H1 (cell line): ENCODE results near the gene MBNL1. TPM values are rescaled to one million over a fixed set of nuclear protein-coding genes. Genes with fewer than 3 reads are reported as not detected.

Experiments used
- CTCF ChIA-PET: fragments of 300-600 bp; sonication (Branson Sonifier 250); formaldehyde crosslinking; loops from one replicate; lab custom pipeline; 2021; ENCODE audit not compliant: partially characterized antibody; lab: Charles Lee
- POLR2A ChIA-PET: fragments of 300-600 bp; sonication (Branson Sonifier 250); formaldehyde crosslinking; loops from one replicate; lab custom pipeline; 2021; ENCODE audit warnings: inconsistent platforms; ENCODE audit not compliant: partially characterized antibody; lab: Charles Lee
- DNase-seq, 2 experiments: peaks; one replicate each; pipeline versions ENCODE4 v3.0.0 to v3.0.0-alpha.2; 2010 to 2022; ENCODE audit warnings: low spot score in 2 of 2, low read depth in 1 of 2, mixed read lengths in 1 of 2
- FAIRE-seq: peaks from 2 replicates; lab custom pipeline; 2011; peaks lifted over from hg19 to GRCh38; lab: Jason Lieb, UNC
- H2AFZ ChIP-seq: 2 replicates; pipeline ENCODE4 v1.8.1; 2012; ENCODE audit warnings: low read length, inconsistent platforms
- H2AK5ac ChIP-seq: 2 replicates; pipeline ENCODE4 v1.6.1; 2013; ENCODE audit warnings: low read depth, low read length
- H2BK120ac ChIP-seq: replicated peaks from 2 replicates; pipeline ENCODE3; 2013; ENCODE audit warnings: low read depth, low read length, inconsistent platforms
- H2BK12ac ChIP-seq: 2 replicates; pipeline ENCODE4 v1.6.1; 2013; ENCODE audit warnings: low read depth, low read length
- H2BK15ac ChIP-seq: 2 replicates; pipeline ENCODE4 v1.6.1; 2013; ENCODE audit warnings: low read length
- H2BK20ac ChIP-seq: 2 replicates; pipeline ENCODE4 v1.6.1; 2013; ENCODE audit warnings: low read length
- H2BK5ac ChIP-seq: 2 replicates; pipeline ENCODE4 v1.6.1; 2013; ENCODE audit warnings: low read depth, low read length
- H3K14ac ChIP-seq: 2 replicates; pipeline ENCODE4 v1.6.1; 2013; ENCODE audit warnings: inconsistent platforms; ENCODE audit not compliant: insufficient read length
- H3K18ac ChIP-seq: 2 replicates; pipeline ENCODE4 v1.6.1; 2013; ENCODE audit warnings: low read length; ENCODE audit errors: extremely low read depth
- H3K23ac ChIP-seq: 2 replicates; pipeline ENCODE4 v1.6.1; 2013; ENCODE audit warnings: inconsistent platforms; ENCODE audit not compliant: insufficient read length
- H3K23me2 ChIP-seq: 2 replicates; pipeline ENCODE4 v1.6.1; 2013; ENCODE audit warnings: low read depth, low read length
- H3K27ac ChIP-seq: 2 replicates; pipeline ENCODE4 v1.6.1; 2011; ENCODE audit warnings: low read depth, low read length, inconsistent platforms
- H3K27me3 ChIP-seq, 4 experiments: replicated peaks in 1 of 4; 1 replicate in 1 of 4; 2 replicates in 3 of 4; pipeline versions ENCODE4 v1.6.1 to v1.8.1; 2011 to 2013; ENCODE audit warnings: low read length in 3 of 4, mild to moderate bottlenecking in 3 of 4, inconsistent platforms in 2 of 4, mixed read lengths in 2 of 4, moderate library complexity in 1 of 4; ENCODE audit not compliant: control insufficient read depth in 3 of 4, insufficient read depth in 3 of 4; ENCODE audit errors: extremely low read depth in 1 of 4
- H3K36me3 ChIP-seq, 4 experiments: 2 replicates each; pipeline versions ENCODE4 v1.6.1 to v1.8.1; 2011 to 2013; ENCODE audit warnings: mild to moderate bottlenecking in 4 of 4, low read length in 3 of 4, moderate library complexity in 2 of 4, control low read depth in 1 of 4, inconsistent platforms in 1 of 4; ENCODE audit not compliant: insufficient read depth in 4 of 4, control insufficient read depth in 2 of 4
- H3K4ac ChIP-seq: replicated peaks from 2 replicates; pipeline ENCODE3; 2013; ENCODE audit warnings: low read length, low read depth, mixed read lengths, inconsistent platforms; ENCODE audit not compliant: insufficient read length
- H3K4me1 ChIP-seq, 4 experiments: replicated peaks in 1 of 4; 1 replicate in 1 of 4; 2 replicates in 3 of 4; pipeline versions ENCODE4 v1.6.1 to v1.8.1; 2011 to 2013; ENCODE audit warnings: low read length in 3 of 4, inconsistent platforms in 2 of 4, mixed read lengths in 1 of 4; ENCODE audit not compliant: insufficient read depth in 4 of 4, control insufficient read depth in 3 of 4
- H3K4me2 ChIP-seq, 2 experiments: 2 replicates each; pipeline versions ENCODE4 v1.6.1 to v1.8.1; 2011 to 2013; ENCODE audit warnings: low read depth in 2 of 2, low read length in 2 of 2, control low read depth in 1 of 2, inconsistent platforms in 1 of 2, mild to moderate bottlenecking in 1 of 2; ENCODE audit not compliant: insufficient read depth in 1 of 2
- H3K4me3 ChIP-seq, 4 experiments: fragments of 200-600, 300-600 bp in 1 of 4; sonication (generic), shearing (Covaris generic), sonication (Bioruptor Twin) in 1 of 4; 2 replicates each; pipeline versions ENCODE4 v1.5.1 to v1.8.1; 2011 to 2016; ENCODE audit warnings: low read length in 4 of 4, low read depth in 3 of 4, control low read depth in 2 of 4, inconsistent platforms in 2 of 4, mild to moderate bottlenecking in 2 of 4, mixed read lengths in 1 of 4, moderate library complexity in 1 of 4; ENCODE audit not compliant: insufficient read depth in 2 of 4; ENCODE audit errors: extremely low read depth in 1 of 4
- H3K56ac ChIP-seq: replicated peaks from 2 replicates; pipeline ENCODE3; 2013; ENCODE audit warnings: low read depth, mild to moderate bottlenecking, mixed read lengths, low read length, inconsistent platforms; ENCODE audit not compliant: insufficient read length
- H3K79me1 ChIP-seq: 2 replicates; pipeline ENCODE4 v1.6.1; 2013; ENCODE audit warnings: low read depth, low read length, control low read depth
- H3K79me2 ChIP-seq, 2 experiments: 2 replicates each; pipeline versions ENCODE4 v1.6.1 to v1.8.1; 2012 to 2013; ENCODE audit warnings: low read length in 2 of 2, mild to moderate bottlenecking in 2 of 2, inconsistent platforms in 1 of 2; ENCODE audit not compliant: insufficient read depth in 2 of 2, control insufficient read depth in 1 of 2
- H3K9ac ChIP-seq, 4 experiments: replicated peaks in 1 of 4; 1 replicate in 1 of 4; 2 replicates in 3 of 4; pipeline versions ENCODE4 v1.6.1 to v1.8.1; 2011 to 2013; ENCODE audit warnings: low read depth in 3 of 4, low read length in 3 of 4, control low read depth in 2 of 4, mild to moderate bottlenecking in 2 of 4, moderate library complexity in 2 of 4, inconsistent platforms in 1 of 4; ENCODE audit errors: extremely low read depth in 1 of 4
- H3K9me3 ChIP-seq, 2 experiments: 2 replicates each; pipeline versions ENCODE4 v1.6.1 to v1.8.1; 2012 to 2013; ENCODE audit warnings: mild to moderate bottlenecking in 2 of 2, moderate library complexity in 2 of 2, control low read depth in 1 of 2, inconsistent platforms in 1 of 2, low read depth in 1 of 2, low read length in 1 of 2, mixed read lengths in 1 of 2; ENCODE audit not compliant: insufficient read depth in 2 of 2
- H4K20me1 ChIP-seq, 2 experiments: replicated peaks in 1 of 2; 2 replicates each; pipeline versions ENCODE3 to v1.8.1; 2011 to 2013; ENCODE audit warnings: inconsistent platforms in 2 of 2, low read length in 2 of 2, mild to moderate bottlenecking in 1 of 2; ENCODE audit not compliant: insufficient read depth in 2 of 2, control insufficient read depth in 1 of 2
- H4K5ac ChIP-seq: 2 replicates; pipeline ENCODE4 v1.6.1; 2013; ENCODE audit warnings: low read length, low read depth, mixed read lengths, inconsistent platforms; ENCODE audit not compliant: insufficient read length
- H4K8ac ChIP-seq: 2 replicates; pipeline ENCODE4 v1.8.0; 2013; ENCODE audit warnings: mild to moderate bottlenecking, moderate library complexity, low read length, inconsistent platforms; ENCODE audit not compliant: insufficient read depth; ENCODE audit errors: extremely low read depth
- H4K91ac ChIP-seq: replicated peaks from 2 replicates; pipeline ENCODE3; 2013; ENCODE audit warnings: low read length, mixed read lengths, inconsistent platforms; ENCODE audit not compliant: insufficient read length
- BRCA1 ChIP-seq: IDR thresholded peaks from 2 replicates; pipeline ENCODE4 v1.6.1; 2012; ENCODE audit warnings: low read depth, low read length, improper control_type of control experiment
- JUND ChIP-seq: IDR thresholded peaks from 2 replicates; pipeline ENCODE4 v1.6.1; 2011; ENCODE audit warnings: mild to moderate bottlenecking, improper control_type of control experiment, low read length
- WGBS, 2 experiments: shearing (Covaris generic) in 1 of 2; methylation state at CpG; one replicate each; pipeline versions ENCODE4 v1.1.6 to v1.1.7; 2013 to 2015; ENCODE audit warnings: low lambda C conversion rate in 2 of 2, mixed read lengths in 2 of 2, inconsistent platforms in 1 of 2, low coverage in 1 of 2, missing lambda C conversion rate in 1 of 2; ENCODE audit not compliant: insufficient replicate concordance in 2 of 2, insufficient coverage in 1 of 2, insufficient read length in 1 of 2; ENCODE audit errors: extremely low coverage in 1 of 2, missing lambda C conversion rate in 1 of 2; 5-methylcytosine and 5-hydroxymethylcytosine counted together
- polyA plus RNA-seq, 7 experiments: library from polyadenylated mRNA; depleted of rRNA in 3 of 7; stranded (reverse) in 5 of 7; unstranded in 2 of 7; fragments of >200 nt in 5 of 7; fragments of 200-250 nt in 2 of 7; gene quantifications; 1 replicate in 5 of 7; 2 replicates in 1 of 7; 4 replicates in 1 of 7; pipeline versions ENCODE4 v1.2.1 to v1.2.3, GENCODE V29; 2011 to 2013; ENCODE audit warnings: missing spikeins in 2 of 7, mixed read lengths in 2 of 7
- total RNA-seq: library from RNA; stranded (reverse); fragmentation: NEBNext Ultra II Directional; extraction: Animal tissue kit (Norgen Biotek cat#: 25700); gene quantifications from 2 replicates; pipeline ENCODE4 v1.2.1, GENCODE V29; 2021

Gene MBNL1
- total and polyA plus RNA-seq, 2 of the 8 experiments (the other 6 are each of a cell fraction or from before 2014, with no cell fraction given): 5.0 to 16.4 TPM

DNA sequence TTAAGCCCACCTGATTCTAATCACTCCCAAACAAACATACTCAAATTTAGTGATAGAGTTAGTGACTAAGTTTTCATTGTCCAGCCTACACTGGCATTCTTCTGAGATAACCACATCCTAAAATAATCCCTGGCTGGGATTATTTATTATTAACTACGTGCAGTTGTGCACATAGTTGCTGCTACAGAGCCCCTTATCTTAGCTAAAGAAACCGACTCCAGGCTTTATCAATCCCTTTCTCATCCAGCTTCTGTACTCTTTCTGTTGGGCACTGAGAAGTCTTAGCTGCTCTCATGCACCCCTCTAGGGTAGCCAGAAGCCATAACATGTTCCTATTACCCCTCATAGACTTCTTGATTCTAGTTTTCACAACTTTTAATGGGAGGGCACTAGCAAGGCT is 208.7 kb downstream of the MBNL1 start:
- Histone ChIP-seq H4K20me1 (no peaks in the 10 kb centered on the region), H3K27me3 (no peaks in the 10 kb centered on the region), H2BK20ac (no peak overlapping the region), H2AFZ (no peak overlapping the region), H3K9me3 (peaks cover 0 to 3% of the 10 kb centered on the region in 2 experiments; a peak in 1 of 4 replicates), H3K36me3 (no peaks in the 10 kb centered on the region), H3K14ac (no peak overlapping the region), H3K4me1 (no peaks in the 10 kb centered on the region), H3K79me2 (no peaks in the 10 kb centered on the region), H4K91ac (no peak overlapping the region), H2BK120ac (no peak overlapping the region), H3K79me1 (no peaks in the 10 kb centered on the region), H2BK5ac (no peak overlapping the region), H2AK5ac (no peak overlapping the region), H4K8ac (no peak overlapping the region), H3K4me2 (no peak overlapping the region), H3K4me3 (no peak overlapping the region), H3K9ac (no peak overlapping the region), H3K27ac (no peak overlapping the region), H3K56ac (no peak overlapping the region), H2BK12ac (no peak overlapping the region), H3K4ac (no peak overlapping the region), H2BK15ac (no peak overlapping the region), H3K23me2 (no peaks in the 10 kb centered on the region), H3K23ac (no peak overlapping the region), H3K18ac (no peak overlapping the region), H4K5ac (no peak overlapping the region)
- ChIA-PET CTCF (no interaction called here), POLR2A (no interaction called here)
- FAIRE-seq: no peak
- TF ChIP-seq JUND (no peak), BRCA1 (no peak)
- DNase-seq: no peak
- 93% methylated on average over 2 of the region's 2 CpGs; no CpG with 5 or more reads in 1 of the 2 experiments for WGBS, 2 experiments
